ENCODE results near the gene DCAF11. TPM values are rescaled to one million over a fixed set of nuclear protein-coding genes. Genes with fewer than 3 reads are reported as not detected.
A peak's percentile ranks its signal among the peaks of the same experiment; 100 is the strongest.

The DCAF11 gene
- total and polyA plus RNA-seq, 2 of the 13 experiments (the other 11 are each of a cell fraction or from before 2014, with no cell fraction given): 150 to 257 TPM

DNA sequence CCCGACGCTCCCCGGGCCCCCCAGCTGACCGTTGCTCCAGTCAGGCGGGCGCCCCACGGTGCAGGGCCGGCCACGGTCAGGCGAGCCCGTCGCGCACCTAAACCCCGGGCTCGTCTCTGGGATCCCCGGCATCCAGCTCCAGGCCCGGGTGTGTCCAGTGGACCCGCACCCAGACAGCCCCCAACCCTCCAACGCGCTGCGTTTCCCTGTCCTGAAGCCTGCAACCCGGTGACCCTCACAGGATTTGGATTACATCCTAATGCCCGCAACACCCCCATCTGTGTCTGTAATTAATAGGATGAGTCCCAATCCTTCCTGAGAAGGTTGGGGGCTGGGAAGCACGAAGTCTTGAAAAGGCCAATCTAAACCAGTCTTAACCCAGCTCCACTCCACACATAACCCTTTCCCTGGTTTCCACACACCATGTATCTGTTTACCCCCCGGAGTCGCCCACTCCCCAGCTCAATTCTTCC, 32.8 kb upstream of the DCAF11 start (continued):
- TF ChIP-seq, protein P1, sequence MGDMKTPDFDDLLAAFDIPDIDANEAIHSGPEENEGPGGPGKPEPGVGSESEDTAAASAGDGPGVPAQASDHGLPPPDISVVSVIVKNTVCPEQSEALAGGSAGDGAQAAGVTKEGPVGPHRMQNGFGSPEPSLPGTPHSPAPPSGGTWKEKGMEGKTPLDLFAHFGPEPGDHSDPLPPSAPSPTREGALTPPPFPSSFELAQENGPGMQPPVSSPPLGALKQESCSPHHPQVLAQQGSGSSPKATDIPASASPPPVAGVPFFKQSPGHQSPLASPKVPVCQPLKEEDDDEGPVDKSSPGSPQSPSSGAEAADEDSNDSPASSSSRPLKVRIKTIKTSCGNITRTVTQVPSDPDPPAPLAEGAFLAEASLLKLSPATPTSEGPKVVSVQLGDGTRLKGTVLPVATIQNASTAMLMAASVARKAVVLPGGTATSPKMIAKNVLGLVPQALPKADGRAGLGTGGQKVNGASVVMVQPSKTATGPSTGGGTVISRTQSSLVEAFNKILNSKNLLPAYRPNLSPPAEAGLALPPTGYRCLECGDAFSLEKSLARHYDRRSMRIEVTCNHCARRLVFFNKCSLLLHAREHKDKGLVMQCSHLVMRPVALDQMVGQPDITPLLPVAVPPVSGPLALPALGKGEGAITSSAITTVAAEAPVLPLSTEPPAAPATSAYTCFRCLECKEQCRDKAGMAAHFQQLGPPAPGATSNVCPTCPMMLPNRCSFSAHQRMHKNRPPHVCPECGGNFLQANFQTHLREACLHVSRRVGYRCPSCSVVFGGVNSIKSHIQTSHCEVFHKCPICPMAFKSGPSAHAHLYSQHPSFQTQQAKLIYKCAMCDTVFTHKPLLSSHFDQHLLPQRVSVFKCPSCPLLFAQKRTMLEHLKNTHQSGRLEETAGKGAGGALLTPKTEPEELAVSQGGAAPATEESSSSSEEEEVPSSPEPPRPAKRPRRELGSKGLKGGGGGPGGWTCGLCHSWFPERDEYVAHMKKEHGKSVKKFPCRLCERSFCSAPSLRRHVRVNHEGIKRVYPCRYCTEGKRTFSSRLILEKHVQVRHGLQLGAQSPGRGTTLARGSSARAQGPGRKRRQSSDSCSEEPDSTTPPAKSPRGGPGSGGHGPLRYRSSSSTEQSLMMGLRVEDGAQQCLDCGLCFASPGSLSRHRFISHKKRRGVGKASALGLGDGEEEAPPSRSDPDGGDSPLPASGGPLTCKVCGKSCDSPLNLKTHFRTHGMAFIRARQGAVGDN (CRISPR knock-in tag; IDR thresholded peaks at IDR 0.05): no peak; the same call in 1 of the 2 replicates
- no peak for TF ChIP-seq ZNF451 (CRISPR knock-in tag; IDR thresholded peaks at IDR 0.05)
- TF ChIP-seq POLR2G (IDR thresholded peaks at IDR 0.05; ENCODE audit: low read depth, low read length): no peak
- TF ChIP-seq IKZF4 (CRISPR knock-in tag; IDR thresholded peaks at IDR 0.05; ENCODE audit: borderline replicate concordance, low read depth, not compliant biosample characterization): no peak
- 0 out of 2 replicates have a peak, but pooled peaks have one; percentile 11 for TF ChIP-seq AHR (CRISPR knock-in tag; IDR thresholded peaks at IDR 0.05)
- no peak for TF ChIP-seq ZFY (CRISPR knock-in tag; IDR thresholded peaks at IDR 0.05)
- peak; percentile 55; the same call in 1 of the 2 replicates for TF ChIP-seq ZFP90 (CRISPR knock-in tag; IDR thresholded peaks at IDR 0.05; ENCODE audit: borderline replicate concordance)
- no peak for TF ChIP-seq HDAC6 (IDR thresholded peaks at IDR 0.05; ENCODE audit: low read depth, low read length)
- no peak for TF ChIP-seq SIN3B (IDR thresholded peaks at IDR 0.05; ENCODE audit: low read length)
- TF ChIP-seq TAF15 (IDR thresholded peaks at IDR 0.05; ENCODE audit: low read depth, low read length, poor library complexity, severe bottlenecking): no peak
- TF ChIP-seq ZNF292 (CRISPR knock-in tag; IDR thresholded peaks at IDR 0.05; ENCODE audit: borderline replicate concordance, low read depth): peak; percentile 2; the same call in 1 of the 2 replicates
- no peak for TF ChIP-seq POLR2AphosphoS2 (IDR thresholded peaks at IDR 0.05; ENCODE audit: low read depth, low read length)
- TF ChIP-seq EED (CRISPR knock-in tag; IDR thresholded peaks at IDR 0.05): no peak
- TF ChIP-seq, protein P2, sequence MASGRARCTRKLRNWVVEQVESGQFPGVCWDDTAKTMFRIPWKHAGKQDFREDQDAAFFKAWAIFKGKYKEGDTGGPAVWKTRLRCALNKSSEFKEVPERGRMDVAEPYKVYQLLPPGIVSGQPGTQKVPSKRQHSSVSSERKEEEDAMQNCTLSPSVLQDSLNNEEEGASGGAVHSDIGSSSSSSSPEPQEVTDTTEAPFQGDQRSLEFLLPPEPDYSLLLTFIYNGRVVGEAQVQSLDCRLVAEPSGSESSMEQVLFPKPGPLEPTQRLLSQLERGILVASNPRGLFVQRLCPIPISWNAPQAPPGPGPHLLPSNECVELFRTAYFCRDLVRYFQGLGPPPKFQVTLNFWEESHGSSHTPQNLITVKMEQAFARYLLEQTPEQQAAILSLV (CRISPR knock-in tag; IDR thresholded peaks at IDR 0.05; ENCODE audit: borderline replicate concordance): no peak
- 0 out of 2 replicates have a peak, but pooled peaks have one; percentile 16 for TF ChIP-seq TAF1 (CRISPR knock-in tag; IDR thresholded peaks at IDR 0.05)
- TF ChIP-seq ZNF589 (CRISPR knock-in tag; conservative IDR thresholded peaks at IDR 0.05): 0 out of 2 replicates have a peak, but pooled peaks have one; percentile 31
- TF ChIP-seq, protein P3, sequence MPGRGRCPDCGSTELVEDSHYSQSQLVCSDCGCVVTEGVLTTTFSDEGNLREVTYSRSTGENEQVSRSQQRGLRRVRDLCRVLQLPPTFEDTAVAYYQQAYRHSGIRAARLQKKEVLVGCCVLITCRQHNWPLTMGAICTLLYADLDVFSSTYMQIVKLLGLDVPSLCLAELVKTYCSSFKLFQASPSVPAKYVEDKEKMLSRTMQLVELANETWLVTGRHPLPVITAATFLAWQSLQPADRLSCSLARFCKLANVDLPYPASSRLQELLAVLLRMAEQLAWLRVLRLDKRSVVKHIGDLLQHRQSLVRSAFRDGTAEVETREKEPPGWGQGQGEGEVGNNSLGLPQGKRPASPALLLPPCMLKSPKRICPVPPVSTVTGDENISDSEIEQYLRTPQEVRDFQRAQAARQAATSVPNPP (CRISPR knock-in tag; IDR thresholded peaks at IDR 0.05): no peak
- TF ChIP-seq ETV5 (CRISPR knock-in tag; IDR thresholded peaks at IDR 0.05; ENCODE audit: borderline replicate concordance): no peak; the same call in 1 of the 2 replicates
- TF ChIP-seq ZNF205 (CRISPR knock-in tag; IDR thresholded peaks at IDR 0.05): no peak
- TF ChIP-seq ZNF891 (CRISPR knock-in tag; IDR thresholded peaks at IDR 0.05): peak; percentile 4; the same call in 1 of the 2 replicates
- no peak for TF ChIP-seq ZNF431 (CRISPR knock-in tag; IDR thresholded peaks at IDR 0.05; ENCODE audit: borderline replicate concordance, low read depth)
- TF ChIP-seq MYC (CRISPR knock-in tag; IDR thresholded peaks at IDR 0.05; ENCODE audit: borderline replicate concordance): no peak; the same call in 1 of the 2 replicates
- TF ChIP-seq ZSCAN20 (CRISPR knock-in tag; IDR thresholded peaks at IDR 0.05; ENCODE audit: borderline replicate concordance): no peak
- TF ChIP-seq MTA1 (CRISPR knock-in tag; IDR thresholded peaks at IDR 0.05; ENCODE audit: borderline replicate concordance): no peak
- no peak for TF ChIP-seq NKX3-1 (CRISPR knock-in tag; IDR thresholded peaks at IDR 0.05)
